ENCODE measurements around the gene VPS13D. TPM values are rescaled to one million over a fixed set of nuclear protein-coding genes. Genes with fewer than 3 reads are reported as not detected.
"Not testable (repeated sequence)": the region's sequence is repeated elsewhere in the genome, so short reads cannot be mapped to it uniquely, and the experiment has no call there.

Gene VPS13D
- polyA plus RNA-seq, 5 donors = 23.7 to 27.8 (median 25.3) TPM

DNA sequence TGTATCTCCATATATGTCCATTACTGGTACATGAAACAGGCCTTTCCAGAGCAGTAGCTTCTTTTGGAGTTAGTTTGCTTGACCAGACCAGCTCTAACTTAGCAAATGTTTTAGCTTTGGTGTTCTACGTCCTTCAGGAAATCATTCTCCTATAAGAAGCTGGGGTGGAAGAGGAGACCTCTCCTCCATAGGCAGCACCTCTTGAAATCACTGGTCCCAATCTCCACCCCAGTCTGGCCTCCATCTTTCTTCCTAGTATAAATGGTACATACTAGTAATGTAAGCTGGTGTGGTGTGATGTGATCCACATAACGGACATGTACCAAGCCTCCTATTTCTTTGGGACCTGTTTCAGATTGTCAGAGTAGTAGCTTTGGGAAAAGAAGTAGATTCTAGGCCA is 216.8 kb downstream of the VPS13D start:
- DNase-seq = no peak

DNA sequence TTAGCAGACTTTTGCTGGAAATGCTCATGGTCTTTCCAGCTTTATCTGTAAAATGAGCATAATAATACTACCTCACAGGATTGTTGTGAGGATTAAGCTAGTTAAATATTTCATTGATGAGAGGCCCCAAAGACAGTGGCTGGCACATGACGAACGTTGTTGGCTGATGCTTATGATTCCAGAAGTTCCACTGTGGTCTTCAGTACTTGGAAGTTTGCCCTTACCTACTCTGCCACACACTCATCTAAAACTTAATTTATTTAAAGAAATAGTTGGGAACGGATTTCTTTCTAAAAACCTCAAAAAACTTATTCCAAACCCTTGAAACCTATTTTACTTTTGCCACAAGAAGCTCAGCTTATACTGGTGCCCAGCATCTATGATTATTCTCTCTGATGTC is 217.5 kb downstream of the VPS13D start:
- DNase-seq = no peak

DNA sequence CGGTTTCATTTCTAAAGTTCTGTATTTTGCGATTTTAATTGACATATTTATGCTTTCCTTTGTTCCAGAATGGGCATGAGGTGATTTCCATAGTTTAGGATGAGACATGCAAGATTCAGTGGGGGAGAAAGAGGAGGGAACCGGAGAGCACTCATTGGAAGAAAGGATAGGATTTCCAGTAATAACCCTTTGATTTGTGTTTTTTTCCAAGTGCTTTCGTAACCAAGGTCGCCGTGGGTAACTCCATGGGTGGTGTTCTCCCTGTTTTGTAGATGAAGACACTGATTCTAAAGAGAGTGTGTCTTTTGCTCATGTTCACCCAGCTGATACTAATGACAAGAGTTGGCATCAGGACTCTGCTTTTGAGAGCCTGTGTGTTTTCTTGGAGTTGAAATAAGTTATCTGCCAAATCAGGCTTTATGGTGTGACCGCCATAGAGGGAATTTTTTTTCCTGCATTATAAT is 218.1 kb downstream of the VPS13D start:
- no peak for DNase-seq

DNA sequence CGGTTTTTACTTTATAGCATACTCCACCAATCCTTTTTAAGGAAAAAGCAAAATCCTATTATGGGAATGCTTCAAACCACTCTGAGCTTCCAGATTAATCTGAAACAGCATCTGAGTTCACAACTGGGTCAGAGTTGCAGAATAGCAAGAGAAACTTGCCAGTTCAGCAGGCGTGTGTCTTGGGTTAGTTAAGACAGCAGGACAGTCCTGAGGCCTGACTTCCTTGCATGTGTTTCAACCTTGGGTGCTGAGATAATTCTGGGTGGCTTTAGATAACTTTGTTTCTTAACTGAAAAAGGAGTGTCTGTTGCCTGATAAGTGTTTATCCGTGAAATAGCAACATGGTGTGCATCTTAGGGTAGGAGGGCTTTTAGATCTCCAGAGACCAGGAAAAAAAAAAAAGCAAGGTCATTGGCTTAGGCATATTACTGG is 218.9 kb downstream of the VPS13D start:
- no peak for DNase-seq

DNA sequence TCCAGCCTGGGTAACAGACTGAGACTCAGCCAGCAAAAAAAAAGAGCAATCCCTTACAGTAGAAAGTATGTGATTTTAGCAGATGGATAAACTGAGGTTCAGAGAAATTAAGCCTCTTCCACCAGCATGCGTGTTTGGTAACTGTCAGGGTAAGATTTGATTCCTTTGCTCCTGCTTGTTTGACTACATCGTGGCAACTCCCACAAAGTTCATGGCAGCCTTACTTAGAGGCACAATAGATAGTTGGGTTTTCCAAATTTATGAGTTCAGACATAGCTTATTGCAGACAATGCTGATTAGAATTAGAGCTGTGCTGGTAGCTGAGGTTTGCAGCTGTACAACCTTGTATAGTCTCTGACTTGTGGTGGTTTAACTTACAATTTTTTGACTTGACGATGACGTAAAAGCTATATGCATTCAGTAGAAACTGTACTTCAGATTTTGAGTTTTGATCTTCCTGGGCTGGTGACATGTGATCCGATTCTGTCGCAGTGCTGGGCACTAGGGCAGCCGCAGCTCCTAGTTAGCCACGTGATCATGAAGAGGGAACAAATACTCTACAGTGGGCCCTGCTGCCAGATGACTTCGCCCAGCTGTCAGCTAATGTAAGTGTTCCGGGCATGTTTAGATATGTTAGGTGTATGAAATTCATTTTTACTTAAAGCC is 220.4 kb downstream of the VPS13D start:
- no peak for DNase-seq

DNA sequence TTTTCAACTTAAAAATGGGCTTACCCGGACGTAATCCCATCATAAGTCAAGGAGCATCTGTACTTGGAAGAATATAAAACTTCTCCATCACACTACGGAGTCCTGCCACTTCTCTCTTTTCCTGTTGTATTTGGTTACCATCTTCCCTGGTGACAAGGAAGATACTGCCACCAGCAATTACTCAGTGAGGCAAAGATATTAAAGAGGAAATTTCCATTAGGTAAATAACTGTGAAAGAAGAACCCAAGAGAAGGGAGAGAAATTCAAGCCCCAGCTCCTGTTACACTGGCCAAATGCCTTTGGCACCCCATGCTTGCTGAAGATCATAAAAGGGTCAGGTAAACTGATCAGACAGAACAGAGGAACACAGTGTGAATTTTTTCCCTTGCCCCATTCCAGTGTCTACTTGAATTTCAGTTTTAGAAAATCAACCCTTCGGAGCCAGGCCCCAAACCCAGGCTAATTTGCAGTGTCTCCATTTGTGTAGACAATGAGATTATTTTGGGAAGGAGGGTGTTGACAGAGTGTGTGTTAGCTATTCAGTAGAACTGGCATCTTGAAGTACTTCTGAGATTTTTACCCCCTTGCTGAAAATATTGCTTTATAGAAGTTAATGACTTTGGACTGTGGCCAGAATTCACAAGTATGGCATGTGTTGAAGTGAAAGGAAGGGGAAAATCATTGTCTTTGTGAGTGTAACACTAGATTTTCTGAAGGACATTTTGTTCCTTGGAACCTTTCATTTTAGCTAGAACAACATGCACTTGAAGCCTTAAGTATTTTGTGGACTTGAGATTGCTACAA is 221.1 kb downstream of the VPS13D start:
- DNase-seq = no peak

DNA sequence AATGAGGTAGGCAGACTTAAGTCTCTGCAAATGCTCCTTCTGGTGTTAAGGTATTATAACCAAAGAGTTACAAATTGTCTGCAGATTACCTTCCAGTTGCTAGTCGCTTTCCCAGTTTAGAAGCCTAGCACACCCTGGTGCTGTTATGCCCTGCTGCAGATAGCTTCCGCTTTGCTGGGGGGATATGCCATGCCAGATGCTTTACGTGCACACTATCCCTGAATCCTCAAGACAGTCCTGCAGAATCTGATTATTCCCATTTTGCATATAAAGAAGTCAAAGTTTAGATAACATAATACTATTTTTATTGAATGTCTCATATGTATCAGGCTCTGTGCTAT is 221.7 kb downstream of the VPS13D start:
- no peak for DNase-seq

DNA sequence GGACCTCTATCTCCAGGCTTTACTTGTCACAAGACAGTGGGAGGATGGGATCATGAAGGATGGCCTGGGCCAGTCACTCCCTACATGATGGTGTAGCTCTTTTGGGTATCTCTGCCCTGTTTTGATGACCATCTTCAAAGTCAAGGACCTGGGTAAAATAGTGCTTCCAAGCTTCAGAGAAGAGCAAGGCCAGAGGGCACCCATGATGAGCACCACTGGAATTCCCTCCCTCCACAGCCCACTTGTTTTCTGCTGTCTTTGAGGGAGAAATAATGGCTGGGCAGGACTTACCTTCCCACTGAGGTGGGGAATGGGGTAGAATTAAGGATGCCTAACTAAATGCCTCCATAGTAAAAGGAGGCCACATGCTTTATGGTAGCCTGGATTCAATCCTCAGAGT is 222.4 kb downstream of the VPS13D start:
- DNase-seq = no peak

DNA sequence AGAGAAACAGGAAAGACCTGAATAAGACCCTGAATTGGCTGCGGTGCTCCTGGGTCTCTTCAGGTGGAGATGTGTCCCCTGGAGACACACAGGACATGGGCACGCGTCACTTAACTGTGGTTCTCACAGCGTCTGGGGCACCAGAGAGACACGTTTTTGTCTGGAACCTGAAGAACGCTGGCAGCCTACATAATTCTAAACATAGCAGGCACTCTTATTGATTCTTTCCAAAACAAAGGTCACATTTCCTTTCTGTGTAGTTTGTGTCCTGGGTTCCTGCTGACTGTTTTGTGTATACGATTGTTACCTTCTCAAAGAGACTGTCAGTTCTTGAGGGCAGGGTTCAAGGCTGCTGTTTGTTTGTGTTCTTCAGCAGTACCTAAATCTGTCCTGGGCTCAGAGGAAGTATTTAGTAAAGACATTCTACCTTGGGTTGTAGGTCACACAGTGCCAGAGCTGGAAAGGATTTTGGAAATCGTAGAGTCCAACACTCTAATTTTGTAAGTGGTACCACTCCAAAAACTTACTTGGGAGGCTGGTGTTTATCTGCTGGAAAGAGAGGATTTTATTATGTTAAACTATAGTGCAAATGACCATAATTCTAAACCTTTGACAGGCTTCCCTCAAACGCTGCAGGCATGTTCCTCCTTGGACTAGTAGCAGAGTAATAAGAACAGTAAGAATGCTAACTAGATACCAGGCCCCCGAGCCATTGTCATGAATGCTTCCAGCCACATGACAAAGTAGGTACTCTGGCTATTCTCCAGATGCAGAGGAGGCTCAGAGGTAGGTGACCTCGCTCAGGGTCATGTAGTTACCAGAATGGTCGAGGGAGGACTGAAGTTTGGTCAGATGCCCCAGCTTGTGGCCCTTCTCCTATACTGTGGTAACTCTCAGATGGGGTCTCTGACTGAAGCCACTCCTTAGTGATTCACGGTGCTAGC is 223.8 kb downstream of the VPS13D start:
- no peak for DNase-seq

DNA sequence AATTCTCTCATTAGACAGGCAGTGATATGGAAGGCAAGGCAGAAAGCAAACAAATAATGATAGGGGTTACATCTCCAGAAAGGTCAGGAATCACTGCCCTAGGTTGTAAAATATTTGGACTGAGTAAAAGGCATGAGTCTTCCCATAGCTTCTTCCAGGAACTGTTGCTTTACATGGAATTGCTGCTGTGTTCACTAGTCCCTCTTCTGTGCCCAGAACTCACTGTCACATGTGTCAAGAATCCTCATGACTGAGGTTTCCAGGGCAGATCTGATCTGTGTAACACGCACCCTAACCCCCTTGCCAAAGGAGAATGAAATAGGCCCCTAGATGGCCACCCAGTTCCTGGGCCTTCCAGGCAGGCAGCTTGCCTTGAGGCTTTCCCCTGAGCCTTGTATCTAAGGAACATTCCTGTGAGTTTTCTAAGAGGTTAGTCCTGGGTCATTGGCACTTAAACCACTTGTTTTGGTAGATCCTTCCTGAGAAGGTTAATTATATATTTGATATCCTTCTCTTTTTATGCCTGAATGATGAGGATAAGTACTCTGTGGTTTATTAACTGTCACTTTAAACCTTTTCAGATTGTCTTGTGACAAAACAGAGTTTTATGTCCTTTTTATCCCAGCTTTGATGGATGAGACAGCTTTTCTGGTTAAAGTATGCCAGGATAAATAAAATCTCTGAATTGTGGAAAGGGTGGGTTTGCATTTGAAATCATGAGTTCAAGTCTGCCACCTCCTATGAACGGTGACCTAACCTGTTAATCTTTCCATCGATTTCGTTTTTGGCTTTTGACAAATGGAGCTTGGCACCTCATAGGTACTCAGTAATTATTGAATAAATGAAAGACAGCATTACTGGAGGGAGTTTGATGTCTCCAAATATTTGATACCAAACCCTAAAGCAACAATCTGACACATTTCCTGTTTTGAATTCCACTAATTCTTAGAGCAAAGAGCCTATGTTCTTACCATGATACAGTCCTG is 224.9 kb downstream of the VPS13D start:
- no peak for DNase-seq

DNA sequence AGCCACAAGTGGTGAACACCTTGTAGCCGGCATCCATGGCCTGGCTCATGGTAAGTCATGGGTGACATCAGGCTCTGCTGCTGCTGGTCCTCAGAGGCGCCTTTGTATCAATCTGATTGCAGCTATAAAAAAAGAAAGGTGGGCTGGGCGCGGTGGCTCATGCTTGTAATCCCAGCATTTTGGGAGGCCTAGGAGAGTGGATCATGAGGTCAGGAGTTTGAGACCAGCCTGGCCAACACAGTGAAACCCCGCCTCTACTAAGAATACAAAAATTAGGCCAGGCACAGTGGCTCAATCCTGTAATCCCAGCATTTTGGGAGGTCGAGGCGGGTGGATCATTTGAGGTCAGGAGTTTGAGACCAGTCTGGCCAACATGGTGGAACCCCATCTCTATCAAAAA is 226.3 kb downstream of the VPS13D start:
- not testable (repeated sequence) for DNase-seq

DNA sequence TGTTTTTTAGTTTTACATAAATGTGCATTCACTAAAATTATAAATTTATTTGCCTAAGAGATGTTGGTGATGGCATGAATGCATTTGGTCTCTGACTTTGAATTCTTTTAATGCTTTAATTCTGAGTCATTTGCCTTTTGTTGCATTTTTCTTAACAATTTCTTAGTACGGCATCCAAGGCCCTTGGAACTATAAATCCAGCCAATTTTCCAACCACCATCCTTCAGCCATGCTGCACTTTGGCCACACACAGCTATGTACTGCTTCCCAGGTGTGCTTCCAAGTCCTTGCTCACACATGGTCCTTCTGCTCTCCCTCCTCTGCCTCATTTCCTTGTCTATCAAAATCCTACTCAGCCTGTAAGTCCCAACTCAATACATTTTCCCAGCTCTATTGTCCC is 227.1 kb downstream of the VPS13D start:
- no peak for DNase-seq

DNA sequence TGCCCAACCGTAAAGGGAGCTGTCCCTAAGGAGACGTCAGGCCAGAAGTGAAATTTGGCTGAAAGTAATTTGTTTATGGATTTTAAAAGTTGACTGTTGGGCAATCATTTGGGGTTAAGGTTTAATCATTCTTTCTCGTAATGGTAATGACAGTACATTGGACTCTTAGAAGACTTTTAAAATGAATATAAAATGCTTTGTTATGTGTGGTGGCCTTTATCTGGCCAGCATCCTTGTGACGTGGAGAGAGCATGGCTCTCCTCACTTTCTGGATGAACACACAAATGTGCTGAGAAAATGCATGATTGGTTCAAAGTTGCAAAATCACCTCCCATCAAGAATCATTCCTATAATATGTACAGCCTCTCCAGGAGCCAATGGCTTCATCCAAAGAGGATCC is 227.9 kb downstream of the VPS13D start:
- no peak for DNase-seq

DNA sequence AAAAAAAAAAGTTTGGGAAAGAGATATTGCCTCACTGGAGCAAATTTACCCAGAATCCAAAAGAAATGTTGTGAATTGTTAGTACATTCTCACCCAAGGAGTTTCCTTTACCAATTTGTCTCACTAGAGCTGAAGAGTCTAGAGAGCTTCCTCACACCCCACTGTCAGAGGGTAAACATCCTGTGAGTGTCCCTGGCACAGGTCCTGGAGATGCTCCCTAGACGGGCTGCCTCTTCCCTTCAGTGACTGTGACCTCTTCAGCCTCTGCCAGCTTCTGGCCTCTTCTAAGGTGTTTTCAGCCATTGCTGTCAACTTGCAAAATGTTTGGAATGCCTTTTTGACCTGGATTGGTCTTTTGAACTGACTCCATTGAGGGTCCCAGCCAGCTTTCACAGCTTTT is 228.7 kb downstream of the VPS13D start:
- no peak for DNase-seq

DNA sequence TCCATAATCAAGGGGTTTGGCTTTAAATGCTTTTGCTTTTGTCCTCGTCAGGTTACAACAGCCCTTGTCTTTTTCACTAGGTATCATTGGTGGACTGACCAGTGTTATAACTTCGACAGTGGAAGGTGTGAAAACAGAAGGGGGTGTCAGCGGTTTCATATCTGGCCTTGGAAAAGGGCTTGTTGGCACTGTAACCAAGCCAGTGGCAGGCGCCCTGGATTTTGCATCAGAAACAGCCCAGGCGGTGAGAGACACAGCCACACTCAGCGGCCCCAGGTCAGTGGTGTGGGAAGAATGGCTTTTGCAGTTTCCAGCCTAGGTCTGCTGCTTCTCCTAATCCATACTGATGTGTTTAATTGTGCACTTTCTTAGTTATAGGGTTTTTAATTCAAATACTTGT is 230.3 kb downstream of the VPS13D start:
- DNase-seq = no peak

DNA sequence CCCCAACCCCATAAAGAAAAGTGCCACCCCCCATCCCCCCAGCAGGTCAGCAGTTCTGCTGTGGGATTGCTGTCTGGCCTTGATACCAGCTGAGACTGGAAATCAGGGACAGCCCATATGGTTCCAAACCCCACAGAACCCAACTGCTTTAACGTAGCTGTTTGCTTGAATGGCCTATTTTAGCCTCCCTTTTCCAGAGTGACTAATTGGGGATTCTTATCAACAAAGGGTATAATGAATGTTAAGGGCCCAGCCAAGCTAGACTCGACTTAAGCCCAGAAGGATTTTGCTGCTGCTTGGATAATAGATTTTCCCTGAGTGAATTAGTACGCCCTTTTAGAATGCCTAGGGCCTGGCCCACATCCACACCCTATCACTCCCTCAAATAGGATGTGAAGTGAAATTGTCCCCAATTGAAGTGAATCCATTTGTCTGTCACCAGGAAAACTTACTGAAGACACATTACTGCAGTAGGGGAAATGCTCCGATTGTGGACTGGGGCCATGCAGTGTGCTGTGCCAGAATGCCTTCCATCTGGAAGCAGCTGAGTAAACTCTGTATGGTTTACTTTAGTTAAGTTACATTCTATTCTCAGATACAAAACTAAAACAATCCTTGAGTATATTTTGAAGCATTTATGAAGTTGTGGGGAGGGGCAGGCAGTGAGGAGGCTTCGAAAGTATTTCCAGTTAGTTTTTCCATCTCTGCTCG is 231.2 kb downstream of the VPS13D start:
- DNase-seq = peak; percentile 89 to 92

DNA sequence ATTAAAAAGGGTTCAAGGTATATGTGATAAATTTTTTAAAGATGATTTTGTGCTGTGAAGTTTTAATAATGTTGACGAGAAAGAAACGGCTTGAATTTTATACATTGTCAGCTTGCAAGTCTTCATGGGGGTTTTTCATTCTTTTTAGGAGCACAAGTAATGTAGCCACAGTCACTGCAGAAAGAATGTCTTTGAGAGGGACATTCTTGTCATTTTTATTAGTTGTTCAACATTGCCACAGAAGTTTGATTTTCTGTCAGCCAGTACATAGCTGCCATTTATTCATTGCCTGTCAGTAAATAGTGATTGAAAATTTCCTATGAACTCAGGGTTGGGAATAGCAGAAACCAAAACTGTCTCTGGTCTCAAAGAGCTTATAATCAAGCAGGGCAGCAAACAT is 231.9 kb downstream of the VPS13D start:
- no peak for DNase-seq

DNA sequence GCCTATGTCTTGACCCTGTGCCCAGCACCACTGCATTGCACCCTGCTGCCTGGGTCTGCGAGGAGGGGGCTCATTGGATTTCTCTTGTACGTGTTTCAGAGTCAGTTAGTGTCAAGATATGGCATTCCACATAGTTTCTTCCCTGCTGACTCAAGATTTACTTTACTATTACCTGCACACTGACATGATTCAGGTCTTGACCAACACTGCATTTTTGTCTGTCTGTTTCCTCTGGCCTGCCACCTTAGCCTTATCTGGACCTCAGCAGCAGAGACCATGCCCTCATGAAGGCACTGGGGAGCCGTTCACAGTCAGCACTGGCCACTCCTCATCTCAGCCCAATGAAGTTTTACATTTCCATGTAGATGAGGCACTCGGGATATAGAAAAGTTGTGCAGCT is 232.8 kb downstream of the VPS13D start:
- no peak for DNase-seq

DNA sequence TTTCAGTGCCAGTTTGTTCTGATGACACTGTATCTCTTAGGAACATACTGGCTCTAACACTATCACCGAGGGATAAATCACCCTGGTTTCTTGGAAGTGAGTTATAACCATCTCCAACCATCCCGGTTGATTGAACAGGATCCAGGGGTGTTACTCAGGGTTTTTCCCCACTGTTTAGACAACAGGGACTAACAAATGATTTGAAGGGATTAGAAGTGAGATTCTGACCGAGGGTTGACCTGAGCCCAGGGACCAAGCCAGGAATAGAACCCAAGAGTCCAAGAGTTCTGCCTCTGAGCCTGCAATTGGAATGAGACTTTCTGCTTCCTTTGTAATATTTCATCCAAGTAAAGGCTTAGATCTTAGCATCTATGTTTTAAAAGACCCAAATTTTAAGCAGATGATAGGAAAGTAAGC is 234.2 kb downstream of the VPS13D start:
- no peak for DNase-seq

DNA sequence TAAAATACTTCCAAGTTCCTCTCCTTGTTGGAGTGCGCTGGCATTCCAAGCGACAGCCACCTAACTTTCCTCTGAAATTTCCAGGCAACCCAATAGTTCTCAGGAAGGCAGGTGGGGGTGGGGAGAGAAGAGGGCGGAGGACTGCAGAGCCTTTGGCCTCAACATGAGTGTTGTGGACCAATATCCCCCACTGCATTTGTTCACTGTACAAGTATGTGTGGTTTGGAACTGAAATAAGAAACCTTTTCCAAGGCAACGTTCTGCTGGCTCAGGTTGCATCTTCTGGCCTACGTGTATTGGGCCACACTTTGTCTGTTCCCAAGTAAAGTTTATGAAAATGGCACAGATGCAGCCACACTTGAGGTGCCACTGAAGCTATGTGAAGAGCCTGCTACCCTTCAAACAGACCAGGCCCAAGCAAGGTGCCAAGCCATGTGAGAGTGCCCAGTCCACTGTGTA is 234.8 kb downstream of the VPS13D start:
- DNase-seq = no peak

All from right lung (tissue), 5 donors.